ENCODE measurements around the gene IZUMO4. TPM values are rescaled to one million over a fixed set of nuclear protein-coding genes. Genes with fewer than 3 reads are reported as not detected.

IZUMO4 gene
- total RNA-seq, 4 donors from 2014 or later = 0.93 to 1.4 TPM; not detected in 2

DNA sequence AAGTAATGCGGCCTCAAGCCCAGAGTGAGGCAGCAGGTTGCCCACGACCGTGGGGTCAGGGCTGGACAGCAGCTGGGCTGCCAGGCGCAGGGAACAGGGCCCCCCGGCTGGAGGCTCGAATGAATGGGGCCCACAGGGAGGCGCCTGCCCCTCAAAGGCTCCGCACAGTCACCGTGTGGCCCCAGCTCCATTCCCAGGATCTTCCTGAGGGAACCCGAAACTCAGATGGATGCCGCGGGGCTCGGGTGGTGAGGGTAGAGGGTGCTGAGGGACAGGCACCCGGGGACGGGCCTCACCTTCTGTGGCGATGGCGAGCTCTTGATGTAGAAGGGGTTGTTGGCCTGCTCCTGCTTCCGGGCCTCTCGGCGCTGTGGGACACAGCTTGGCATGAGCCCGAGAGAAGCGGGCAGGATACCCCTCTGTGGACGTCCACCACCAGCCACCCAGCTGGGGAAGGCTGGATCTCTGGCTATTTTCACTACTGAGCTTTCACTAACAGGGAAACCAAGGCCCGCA lies 19.3 kb downstream of the IZUMO4 start:
- Histone ChIP-seq H3K4me3 (no peak overlapping the region), H3K4me1 (no peaks in the 10 kb centered on the region), H3K36me3 (peaks cover 0 to 99% of the 10 kb centered on the region in 2 donors), H3K27me3 (no peaks in the 10 kb centered on the region), H3K27ac (no peak overlapping the region), H3K9me3 (no peaks in the 10 kb centered on the region)
- no peak for TF ChIP-seq POLR2A (IDR thresholded peaks at IDR 0.05)
- TF ChIP-seq, protein P1, sequence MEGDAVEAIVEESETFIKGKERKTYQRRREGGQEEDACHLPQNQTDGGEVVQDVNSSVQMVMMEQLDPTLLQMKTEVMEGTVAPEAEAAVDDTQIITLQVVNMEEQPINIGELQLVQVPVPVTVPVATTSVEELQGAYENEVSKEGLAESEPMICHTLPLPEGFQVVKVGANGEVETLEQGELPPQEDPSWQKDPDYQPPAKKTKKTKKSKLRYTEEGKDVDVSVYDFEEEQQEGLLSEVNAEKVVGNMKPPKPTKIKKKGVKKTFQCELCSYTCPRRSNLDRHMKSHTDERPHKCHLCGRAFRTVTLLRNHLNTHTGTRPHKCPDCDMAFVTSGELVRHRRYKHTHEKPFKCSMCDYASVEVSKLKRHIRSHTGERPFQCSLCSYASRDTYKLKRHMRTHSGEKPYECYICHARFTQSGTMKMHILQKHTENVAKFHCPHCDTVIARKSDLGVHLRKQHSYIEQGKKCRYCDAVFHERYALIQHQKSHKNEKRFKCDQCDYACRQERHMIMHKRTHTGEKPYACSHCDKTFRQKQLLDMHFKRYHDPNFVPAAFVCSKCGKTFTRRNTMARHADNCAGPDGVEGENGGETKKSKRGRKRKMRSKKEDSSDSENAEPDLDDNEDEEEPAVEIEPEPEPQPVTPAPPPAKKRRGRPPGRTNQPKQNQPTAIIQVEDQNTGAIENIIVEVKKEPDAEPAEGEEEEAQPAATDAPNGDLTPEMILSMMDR (IDR thresholded peaks at IDR 0.05 in 4 of 5, conservative IDR thresholded peaks at IDR 0.05 in 1 of 5) = no peak
- in situ Hi-C loops (cut with MboI; ENCODE audit: low sequenced_read_pairs in 4 of 4) (no loop called here), intact Hi-C loops (cut with DNase I; ENCODE audit: low total_unique reads) (no loop called here)
- no peak for DNase-seq
- no peak for ATAC-seq

DNA sequence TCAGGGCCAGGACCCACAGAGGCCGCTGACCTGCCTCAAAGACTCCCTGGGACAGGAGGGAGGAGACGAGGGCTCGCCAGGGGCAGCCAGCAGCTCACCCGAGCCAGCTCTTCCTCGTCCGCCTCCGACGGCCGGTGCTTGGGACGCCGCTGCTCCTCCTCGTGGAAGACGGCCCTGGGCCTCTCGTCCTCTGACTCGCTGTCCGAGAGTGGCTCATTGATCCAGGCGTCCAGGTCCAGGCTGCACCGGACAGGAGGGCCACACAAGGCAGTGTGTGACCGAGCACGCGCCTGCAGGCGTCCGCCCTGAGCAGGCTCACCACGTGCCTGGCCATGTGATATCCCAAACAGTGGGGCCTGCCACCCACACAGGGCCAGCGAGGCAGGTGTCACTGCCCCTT lies 19.8 kb downstream of the IZUMO4 start:
- H3K36me3 ChIP-seq = peaks cover 0 to 99% of the 10 kb centered on the region in 2 donors
- DNase-seq = no peak

DNA sequence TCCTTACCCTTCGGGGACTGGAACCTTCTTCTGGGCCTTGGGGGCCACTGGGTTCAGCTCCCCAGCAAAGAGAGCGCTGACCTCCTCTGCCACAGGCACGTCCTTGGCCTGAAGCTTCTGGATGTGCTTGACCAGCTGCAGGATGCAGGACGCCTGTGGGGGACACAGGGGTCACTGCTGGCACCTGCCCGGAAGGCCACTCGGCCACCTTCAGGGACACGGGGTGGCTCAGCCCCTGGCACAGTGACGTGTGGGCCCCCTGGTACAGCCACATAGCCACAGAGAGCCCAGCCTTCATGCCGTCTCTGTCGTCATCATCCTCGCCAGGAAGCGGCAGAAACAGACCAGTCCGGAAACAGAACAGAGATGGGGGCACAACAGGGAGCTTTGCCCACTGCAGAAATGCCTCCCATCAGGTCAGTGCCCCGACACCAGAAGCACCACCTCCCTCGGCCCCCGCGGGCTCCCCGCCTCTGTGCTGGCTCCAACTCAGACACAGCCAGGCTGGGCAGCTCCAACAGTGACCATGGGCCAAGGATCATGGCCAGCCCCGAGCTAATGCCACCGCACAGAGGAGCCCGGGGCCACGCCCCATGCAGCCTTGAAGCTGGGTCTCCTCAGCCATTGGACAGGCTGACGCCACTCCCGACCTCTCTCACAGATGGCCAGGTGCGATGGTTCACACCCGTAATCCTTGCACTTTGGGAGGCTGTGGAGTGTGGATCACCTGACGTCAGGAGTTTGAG lies 20.7 kb downstream of the IZUMO4 start:
- H3K27me3 ChIP-seq = no peaks in the 10 kb centered on the region
- H3K36me3 ChIP-seq = peaks cover 0 to 99% of the 10 kb centered on the region in 2 donors
- ATAC-seq (no peak), DNase-seq (no peak)
- H3K4me3 ChIP-seq = no peak overlapping the region
- in situ Hi-C loops (cut with MboI; ENCODE audit: low sequenced_read_pairs in 4 of 4) (no loop called here), intact Hi-C loops (cut with DNase I; ENCODE audit: low total_unique reads) (no loop called here)
- TF ChIP-seq, protein P1 (IDR thresholded peaks at IDR 0.05 in 4 of 5, conservative IDR thresholded peaks at IDR 0.05 in 1 of 5) = no peak
- TF ChIP-seq POLR2A (IDR thresholded peaks at IDR 0.05) = no peak
- no peaks in the 10 kb centered on the region for H3K4me1 ChIP-seq
- H3K9me3 ChIP-seq = no peaks in the 10 kb centered on the region
- no peak overlapping the region for H3K27ac ChIP-seq

More for the DNA sequence above, 19.8 kb downstream of the IZUMO4 start:
- Histone ChIP-seq H3K27ac (no peak overlapping the region), H3K9me3 (no peaks in the 10 kb centered on the region), H3K4me1 (no peaks in the 10 kb centered on the region), H3K4me3 (no peak overlapping the region), H3K27me3 (no peaks in the 10 kb centered on the region)
- no peak for ATAC-seq
- in situ Hi-C loops (cut with MboI; ENCODE audit: low sequenced_read_pairs in 4 of 4) (no loop called here), intact Hi-C loops (cut with DNase I; ENCODE audit: low total_unique reads) (no loop called here)
- no peak for TF ChIP-seq POLR2A (IDR thresholded peaks at IDR 0.05)
- TF ChIP-seq, protein P1 (IDR thresholded peaks at IDR 0.05 in 4 of 5, conservative IDR thresholded peaks at IDR 0.05 in 1 of 5) = no peak

DNA sequence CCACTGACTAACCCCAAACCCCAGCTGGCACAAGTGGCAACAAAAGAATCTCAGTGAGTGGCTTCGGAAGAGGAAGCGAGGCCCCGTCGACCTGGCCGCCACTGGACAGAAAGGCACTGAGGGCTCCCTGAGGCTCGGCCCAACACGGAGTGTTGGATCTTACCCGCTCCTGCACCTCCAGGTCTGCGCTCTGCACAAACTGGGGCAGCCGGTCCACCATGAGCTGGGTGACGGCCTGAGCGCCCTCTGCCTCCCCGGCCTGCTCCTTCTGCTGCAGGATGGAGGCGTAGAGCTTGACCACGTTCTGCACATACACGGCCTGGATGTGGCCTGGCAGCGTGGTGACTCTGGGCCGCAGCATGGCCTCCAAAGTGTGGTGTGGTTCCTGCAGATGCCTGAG lies 21.7 kb downstream of the IZUMO4 start:
- no peak overlapping the region for H3K27ac ChIP-seq
- intact Hi-C loops (cut with DNase I; ENCODE audit: low total_unique reads) (no loop called here), in situ Hi-C loops (cut with MboI; ENCODE audit: low sequenced_read_pairs in 4 of 4) (no loop called here)
- no peaks in the 10 kb centered on the region for H3K27me3 ChIP-seq
- H3K36me3 ChIP-seq = peaks cover 0 to 99% of the 10 kb centered on the region in 2 donors
- no peaks in the 10 kb centered on the region for H3K4me1 ChIP-seq
- DNase-seq = no peak
- TF ChIP-seq, protein P1 (IDR thresholded peaks at IDR 0.05 in 4 of 5, conservative IDR thresholded peaks at IDR 0.05 in 1 of 5) = no peak
- TF ChIP-seq POLR2A (IDR thresholded peaks at IDR 0.05) = no peak
- no peak for ATAC-seq
- H3K4me3 ChIP-seq = no peak overlapping the region
- no peaks in the 10 kb centered on the region for H3K9me3 ChIP-seq

Data from gastrocnemius medialis (tissue), 4 donors.